HG03469 (cell line): ENCODE results near the gene BIN1.
A peak's percentile ranks its signal among the peaks of the same experiment; 100 is the strongest.

Experiments
- ATAC-seq: cut with Tn5 transposase; IDR thresholded peaks from one replicate; pipeline ENCODE4 v1.9.1; 2021; ENCODE audit warnings: mild to moderate bottlenecking, moderate library complexity, moderate number of reproducible peaks; ENCODE audit not compliant: unreplicated experiment

BIN1 gene

GRCh38 chr2:127092901-127093516 is 13.9 kb downstream of the BIN1 start:
- ATAC-seq: no peak

- no peak for ATAC-seq
Measured at GRCh38 chr2:127092306-127092705, 14.6 kb downstream of the BIN1 start.

- no peak for ATAC-seq
Measured at GRCh38 chr2:127091886-127092285, 15.1 kb downstream of the BIN1 start.

- no peak for ATAC-seq
Measured at GRCh38 chr2:127091148-127091547, 15.8 kb downstream of the BIN1 start.

GRCh38 chr2:127090281-127091120 is 16.5 kb downstream of the BIN1 start:
- no peak for ATAC-seq

GRCh38 chr2:127089478-127090235 is 17.3 kb downstream of the BIN1 start:
- no peak for ATAC-seq

GRCh38 chr2:127088706-127089105 is 18.2 kb downstream of the BIN1 start:
- no peak for ATAC-seq

- no peak for ATAC-seq
Measured at GRCh38 chr2:127087791-127088495, 19.0 kb downstream of the BIN1 start.

- ATAC-seq: peak; percentile 45
Measured at GRCh38 chr2:127086990-127087790, 19.8 kb downstream of the BIN1 start.

- ATAC-seq: peak; percentile 23
Measured at GRCh38 chr2:127085317-127085681, 21.7 kb downstream of the BIN1 start.

GRCh38 chr2:127084611-127085316 is 22.2 kb downstream of the BIN1 start:
- no peak for ATAC-seq

GRCh38 chr2:127083819-127084503 is 23.0 kb downstream of the BIN1 start:
- ATAC-seq: no peak

- ATAC-seq: no peak
Measured at GRCh38 chr2:127082974-127083373, 24.0 kb downstream of the BIN1 start.

- peak; percentile 32 for ATAC-seq
Measured at GRCh38 chr2:127081826-127082633, 24.9 kb downstream of the BIN1 start.

GRCh38 chr2:127080938-127081755 is 25.8 kb downstream of the BIN1 start:
- ATAC-seq: no peak

GRCh38 chr2:127080226-127080937 is 26.6 kb downstream of the BIN1 start:
- no peak for ATAC-seq
